ENCODE measurements around the gene GJC1. TPM values are rescaled to one million over a fixed set of nuclear protein-coding genes. Genes with fewer than 3 reads are reported as not detected.
"Not testable (repeated sequence)": the region's sequence is repeated elsewhere in the genome, so short reads cannot be mapped to it uniquely, and the experiment has no call there.

The GJC1 gene
- total RNA-seq, 2 donors from 2014 or later, result 25.8 to 41.8 TPM

GRCh38 chr17:44820631-44821212 is 9.4 kb downstream of the GJC1 start:
- TF ChIP-seq, protein P1, sequence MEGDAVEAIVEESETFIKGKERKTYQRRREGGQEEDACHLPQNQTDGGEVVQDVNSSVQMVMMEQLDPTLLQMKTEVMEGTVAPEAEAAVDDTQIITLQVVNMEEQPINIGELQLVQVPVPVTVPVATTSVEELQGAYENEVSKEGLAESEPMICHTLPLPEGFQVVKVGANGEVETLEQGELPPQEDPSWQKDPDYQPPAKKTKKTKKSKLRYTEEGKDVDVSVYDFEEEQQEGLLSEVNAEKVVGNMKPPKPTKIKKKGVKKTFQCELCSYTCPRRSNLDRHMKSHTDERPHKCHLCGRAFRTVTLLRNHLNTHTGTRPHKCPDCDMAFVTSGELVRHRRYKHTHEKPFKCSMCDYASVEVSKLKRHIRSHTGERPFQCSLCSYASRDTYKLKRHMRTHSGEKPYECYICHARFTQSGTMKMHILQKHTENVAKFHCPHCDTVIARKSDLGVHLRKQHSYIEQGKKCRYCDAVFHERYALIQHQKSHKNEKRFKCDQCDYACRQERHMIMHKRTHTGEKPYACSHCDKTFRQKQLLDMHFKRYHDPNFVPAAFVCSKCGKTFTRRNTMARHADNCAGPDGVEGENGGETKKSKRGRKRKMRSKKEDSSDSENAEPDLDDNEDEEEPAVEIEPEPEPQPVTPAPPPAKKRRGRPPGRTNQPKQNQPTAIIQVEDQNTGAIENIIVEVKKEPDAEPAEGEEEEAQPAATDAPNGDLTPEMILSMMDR (IDR thresholded peaks at IDR 0.05), result no peak
- H3K36me3 ChIP-seq, result no peaks in the 10 kb centered on the region
- H3K4me1 ChIP-seq, result peaks cover 0 to 19% of the 10 kb centered on the region in 2 donors
- DNase-seq (ENCODE audit: low spot score), result no peak
- no peaks in the 10 kb centered on the region for H3K9me3 ChIP-seq
- H3K27me3 ChIP-seq, result no peaks in the 10 kb centered on the region
- peak overlapping the region; percentile 60 to 79 for H3K27ac ChIP-seq
- no peak overlapping the region for H3K4me3 ChIP-seq

DNA sequence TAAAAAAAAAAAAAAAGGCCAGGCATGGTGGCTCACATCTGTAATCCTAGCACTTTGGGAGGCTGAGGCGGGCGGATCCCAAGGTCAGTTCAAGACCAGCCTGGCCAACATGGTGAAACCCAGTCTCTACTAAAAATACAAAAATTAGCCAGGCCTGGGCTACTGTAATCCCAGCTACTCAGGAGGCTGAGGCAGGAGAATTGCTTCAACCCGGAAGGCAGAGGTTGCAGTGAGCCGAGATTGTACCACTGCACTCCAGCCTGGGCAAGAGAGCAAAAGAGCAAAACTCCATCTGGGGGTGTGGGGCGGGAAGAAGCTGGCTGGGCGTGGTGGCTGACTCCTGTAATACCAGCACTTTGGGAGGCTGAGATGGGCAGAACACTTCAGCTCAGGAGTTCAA is 11.6 kb downstream of the GJC1 start:
- H3K27me3 ChIP-seq; H3K36me3 ChIP-seq; H3K9me3 ChIP-seq; DNase-seq (ENCODE audit: low spot score); H3K4me3 ChIP-seq: not testable (repeated sequence)
- H3K4me1 ChIP-seq, result peaks cover 0 to 19% of the 10 kb centered on the region in 2 donors
- peak overlapping the region in 1 of 2 donors; percentile 79 for H3K27ac ChIP-seq

GRCh38 chr17:44812263-44812662 is 17.8 kb downstream of the GJC1 start:
- DNase-seq (ENCODE audit: low spot score), result no peak
- TF ChIP-seq, protein P1 (IDR thresholded peaks at IDR 0.05), result no peak
- Histone ChIP-seq H3K9me3 (no peaks in the 10 kb centered on the region), H3K4me3 (no peak overlapping the region), H3K36me3 (no peaks in the 10 kb centered on the region), H3K27me3 (no peaks in the 10 kb centered on the region), H3K27ac (peak overlapping the region; percentile 39 to 43), H3K4me1 (peaks cover 0 to 23% of the 10 kb centered on the region in 2 donors)

DNA sequence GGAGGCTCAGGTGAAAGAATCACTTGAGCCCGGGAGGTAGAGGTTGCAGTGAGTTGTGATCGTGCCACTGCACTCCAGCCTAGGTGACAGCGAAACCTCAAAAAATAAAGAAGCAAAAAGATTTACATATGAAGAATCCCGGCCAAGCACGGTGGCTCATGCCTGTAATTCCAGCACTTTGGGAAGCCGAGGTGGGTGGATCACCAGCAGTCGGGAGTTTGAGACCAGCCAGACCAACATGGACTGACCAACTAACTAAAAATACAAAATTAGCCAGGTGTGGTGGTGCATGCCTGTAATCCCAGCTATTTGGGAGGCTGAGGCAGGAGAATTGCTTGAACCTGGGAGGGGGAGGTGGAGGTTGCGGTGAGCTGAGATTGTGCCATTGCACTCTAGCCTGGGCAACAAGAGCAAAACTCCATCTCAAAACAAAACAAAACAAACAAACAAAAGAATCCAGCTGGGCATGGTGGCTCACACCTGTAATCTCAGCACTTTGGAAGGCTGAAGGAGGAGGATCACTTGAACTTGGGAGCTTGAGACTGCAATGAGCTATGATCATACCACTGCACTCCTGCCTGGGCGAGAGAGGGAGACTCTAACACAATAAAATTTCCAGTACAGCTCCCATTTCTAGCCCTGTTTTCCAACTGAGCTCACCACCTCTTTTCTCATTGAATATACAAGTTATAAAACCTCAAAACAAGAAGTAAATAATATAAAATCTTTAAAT is 21.3 kb downstream of the GJC1 start:
- Histone ChIP-seq H3K27ac (peak overlapping the region in 1 of 2 donors; percentile 3), H3K4me1 (peaks cover 0 to 31% of the 10 kb centered on the region in 2 donors), H3K36me3 (peaks cover 24% of the 10 kb centered on the region)
- not testable (repeated sequence) for DNase-seq (ENCODE audit: low spot score); H3K4me3 ChIP-seq; H3K27me3 ChIP-seq; H3K9me3 ChIP-seq

DNA sequence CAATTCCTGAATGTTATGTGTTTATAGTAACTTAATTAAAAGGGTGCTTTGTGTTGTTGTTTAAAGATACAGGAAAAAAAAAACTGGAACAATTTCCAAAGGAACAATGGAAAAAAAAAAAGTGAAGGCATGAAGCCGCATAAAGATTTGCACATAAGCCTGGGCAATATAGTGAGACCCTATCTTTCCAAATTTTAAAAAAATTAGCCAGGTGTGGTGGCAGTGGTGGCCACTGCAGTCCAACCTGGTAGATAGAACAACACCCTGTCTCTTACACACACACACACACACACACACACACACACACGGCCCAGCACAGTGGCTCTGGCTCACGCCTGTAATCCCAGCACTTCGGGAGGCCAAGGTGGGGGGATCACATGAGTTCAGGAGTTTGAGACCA is 21.9 kb downstream of the GJC1 start:
- Histone ChIP-seq H3K27ac (peak overlapping the region in 1 of 2 donors; percentile 60), H3K9me3 (no peaks in the 10 kb centered on the region), H3K4me1 (peaks cover 0 to 38% of the 10 kb centered on the region in 2 donors), H3K36me3 (peaks cover 26% of the 10 kb centered on the region), H3K27me3 (no peaks in the 10 kb centered on the region), H3K4me3 (no peak overlapping the region)
- TF ChIP-seq, protein P1 (IDR thresholded peaks at IDR 0.05), result no peak
- DNase-seq (ENCODE audit: low spot score), result no peak

DNA sequence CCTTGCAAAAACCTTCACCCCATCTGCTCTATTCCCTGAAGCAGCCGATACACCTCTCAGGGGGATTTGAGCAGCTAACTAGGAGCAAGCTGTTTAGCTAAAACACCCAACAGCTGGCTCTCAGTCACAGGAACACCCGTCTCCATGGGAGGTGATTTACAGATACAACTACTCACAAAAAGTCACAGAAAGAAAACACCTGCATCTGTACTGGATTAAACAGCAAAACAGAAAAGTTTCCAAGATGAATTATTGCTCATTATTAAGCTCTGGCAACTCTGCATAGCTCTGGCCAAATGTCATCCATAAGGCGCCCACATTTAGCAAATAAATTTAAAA is 22.3 kb downstream of the GJC1 start:
- Histone ChIP-seq H3K27ac (peak overlapping the region in 1 of 2 donors; percentile 60), H3K9me3 (no peaks in the 10 kb centered on the region), H3K27me3 (no peaks in the 10 kb centered on the region), H3K4me1 (peaks cover 0 to 42% of the 10 kb centered on the region in 2 donors), H3K36me3 (peaks cover 28% of the 10 kb centered on the region), H3K4me3 (no peak overlapping the region)
- TF ChIP-seq, protein P1 (IDR thresholded peaks at IDR 0.05), result no peak
- DNase-seq (ENCODE audit: low spot score), result no peak

Data from right atrium auricular region (tissue), 2 donors.